DND-41 (cell line): Measurements from ENCODE around the gene RAPGEF1.

Experiments used
- ATAC-seq: fragments of 200-7000 bp; cut with Tn5 transposase; 3 replicates; pipeline ENCODE4 v1.9.1; 2021; ENCODE audit warnings: low read depth; ENCODE audit not compliant: insufficient read depth
- DNase-seq: peaks from one replicate; pipeline ENCODE4 v3.0.0-alpha.2; 2020
- H2AFZ ChIP-seq: 2 replicates; pipeline ENCODE4 v1.6.0; 2012; ENCODE audit warnings: low read depth, low read length
- H3K27ac ChIP-seq: 2 replicates; pipeline ENCODE4 v1.5.1; 2012; ENCODE audit warnings: low read length, inconsistent platforms
- H3K27me3 ChIP-seq: fragments of 200-600 bp; sonication (generic); 2 replicates; pipeline ENCODE4 v1.6.0; 2012; ENCODE audit warnings: low read length, mild to moderate bottlenecking, inconsistent platforms; ENCODE audit not compliant: insufficient read depth, poor library complexity
- H3K36me3 ChIP-seq: 2 replicates; pipeline ENCODE4 v1.5.1; 2012; ENCODE audit warnings: low read length, inconsistent platforms; ENCODE audit not compliant: insufficient read depth
- H3K4me1 ChIP-seq: 2 replicates; pipeline ENCODE4 v1.5.1; 2012; ENCODE audit warnings: mild to moderate bottlenecking, low read length; ENCODE audit not compliant: insufficient read depth
- H3K4me2 ChIP-seq: 2 replicates; pipeline ENCODE4 v1.6.0; 2012; ENCODE audit warnings: mild to moderate bottlenecking, moderate library complexity, low read length, inconsistent platforms; ENCODE audit not compliant: insufficient read depth
- H3K4me3 ChIP-seq, 2 experiments: fragments of 200-600 bp in 1 of 2; shearing (Covaris generic) in 1 of 2; 2 replicates each; pipeline ENCODE4 v1.5.1; 2012 to 2016; ENCODE audit warnings: inconsistent platforms in 2 of 2, low read length in 2 of 2, mild to moderate bottlenecking in 2 of 2, low read depth in 1 of 2, moderate library complexity in 1 of 2
- H3K79me2 ChIP-seq: 2 replicates; pipeline ENCODE4 v1.6.0; 2012; ENCODE audit warnings: low read length, inconsistent platforms; ENCODE audit not compliant: insufficient read depth
- H3K9ac ChIP-seq: 2 replicates; pipeline ENCODE4 v1.6.0; 2012; ENCODE audit warnings: low read depth, mild to moderate bottlenecking, inconsistent platforms, low read length, moderate library complexity
- H3K9me3 ChIP-seq: 2 replicates; pipeline ENCODE4 v1.5.1; 2012; ENCODE audit warnings: low read length, moderate library complexity, mild to moderate bottlenecking, inconsistent platforms; ENCODE audit not compliant: insufficient read depth, severe bottlenecking
- H4K20me1 ChIP-seq: 2 replicates; pipeline ENCODE4 v1.6.0; 2012; ENCODE audit warnings: low read length; ENCODE audit not compliant: insufficient read depth
- EZH2 ChIP-seq: IDR thresholded peaks from 3 replicates; pipeline ENCODE4 v1.6.1; 2012; ENCODE audit warnings: borderline replicate concordance, low read depth, mild to moderate bottlenecking, moderate library complexity, low read length, inconsistent platforms; ENCODE audit not compliant: severe bottlenecking
- TF ChIP-seq, protein P1 (sequence below): IDR thresholded peaks from 2 replicates; pipeline ENCODE4 v1.5.1; 2012; ENCODE audit warnings: borderline replicate concordance, low read length, moderate library complexity, mild to moderate bottlenecking; ENCODE audit not compliant: poor library complexity, severe bottlenecking; ENCODE audit errors: extremely low read depth

Gene RAPGEF1

DNA sequence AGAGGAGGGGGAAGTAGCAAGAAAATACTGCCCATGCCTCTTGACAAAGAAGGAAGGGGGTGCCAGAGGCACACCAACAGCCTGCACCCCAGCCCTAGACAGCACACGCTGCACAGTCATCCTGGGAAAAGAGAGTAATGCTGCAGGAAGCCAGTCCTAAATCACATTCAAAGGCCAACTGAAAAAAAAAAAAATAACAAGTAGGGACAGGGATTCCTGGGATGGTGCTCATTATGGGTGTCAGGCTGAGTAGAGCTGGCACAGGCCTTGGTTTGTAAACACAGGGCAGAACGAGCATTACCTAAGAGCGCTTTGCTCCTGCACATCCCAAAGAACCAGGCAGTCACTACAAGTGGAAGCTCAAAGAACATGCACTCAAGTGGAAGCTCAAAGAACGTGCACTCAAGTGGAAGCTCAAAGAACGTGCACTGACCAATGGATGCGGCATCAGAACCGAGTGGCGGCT is 7.8 kb downstream of the RAPGEF1 start:
- peaks cover 6% of the 10 kb centered on the region; the same call in 1 of the 2 replicates for H3K36me3 ChIP-seq
- TF ChIP-seq, protein P1, sequence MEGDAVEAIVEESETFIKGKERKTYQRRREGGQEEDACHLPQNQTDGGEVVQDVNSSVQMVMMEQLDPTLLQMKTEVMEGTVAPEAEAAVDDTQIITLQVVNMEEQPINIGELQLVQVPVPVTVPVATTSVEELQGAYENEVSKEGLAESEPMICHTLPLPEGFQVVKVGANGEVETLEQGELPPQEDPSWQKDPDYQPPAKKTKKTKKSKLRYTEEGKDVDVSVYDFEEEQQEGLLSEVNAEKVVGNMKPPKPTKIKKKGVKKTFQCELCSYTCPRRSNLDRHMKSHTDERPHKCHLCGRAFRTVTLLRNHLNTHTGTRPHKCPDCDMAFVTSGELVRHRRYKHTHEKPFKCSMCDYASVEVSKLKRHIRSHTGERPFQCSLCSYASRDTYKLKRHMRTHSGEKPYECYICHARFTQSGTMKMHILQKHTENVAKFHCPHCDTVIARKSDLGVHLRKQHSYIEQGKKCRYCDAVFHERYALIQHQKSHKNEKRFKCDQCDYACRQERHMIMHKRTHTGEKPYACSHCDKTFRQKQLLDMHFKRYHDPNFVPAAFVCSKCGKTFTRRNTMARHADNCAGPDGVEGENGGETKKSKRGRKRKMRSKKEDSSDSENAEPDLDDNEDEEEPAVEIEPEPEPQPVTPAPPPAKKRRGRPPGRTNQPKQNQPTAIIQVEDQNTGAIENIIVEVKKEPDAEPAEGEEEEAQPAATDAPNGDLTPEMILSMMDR = no peak
- TF ChIP-seq EZH2 = no peak
- H3K9me3 ChIP-seq = no peaks in the 10 kb centered on the region
- no peak overlapping the region for H3K4me3 ChIP-seq
- no peaks in the 10 kb centered on the region for H3K27me3 ChIP-seq
- H3K79me2 ChIP-seq = peaks cover 84% of the 10 kb centered on the region
- no peak overlapping the region for H2AFZ ChIP-seq
- DNase-seq (no peak), ATAC-seq (no peak)
- H3K27ac ChIP-seq = no peak overlapping the region
- H3K9ac ChIP-seq = no peak overlapping the region
- H3K4me1 ChIP-seq = peaks cover 90% of the 10 kb centered on the region
- H4K20me1 ChIP-seq = peaks cover 89% of the 10 kb centered on the region
- H3K4me2 ChIP-seq = no peak overlapping the region

GRCh38 chr9:131731644-131732043 is 8.2 kb downstream of the RAPGEF1 start:
- no peak overlapping the region for H3K4me3 ChIP-seq
- DNase-seq = peak; percentile 50
- no peaks in the 10 kb centered on the region for H3K9me3 ChIP-seq

GRCh38 chr9:131731237-131731636 is 8.6 kb downstream of the RAPGEF1 start:
- DNase-seq (no peak), ATAC-seq (no peak)
- peaks cover 82% of the 10 kb centered on the region for H3K4me1 ChIP-seq
- peaks cover 84% of the 10 kb centered on the region for H3K79me2 ChIP-seq
- H4K20me1 ChIP-seq = peaks cover 80% of the 10 kb centered on the region
- no peak overlapping the region for H3K9ac ChIP-seq
- no peak overlapping the region; the same call in 1 of the 2 replicates for H3K27ac ChIP-seq
- H3K27me3 ChIP-seq = no peaks in the 10 kb centered on the region
- peaks cover 6% of the 10 kb centered on the region; the same call in 1 of the 2 replicates for H3K36me3 ChIP-seq
- H3K4me2 ChIP-seq = no peak overlapping the region
- H3K9me3 ChIP-seq = no peaks in the 10 kb centered on the region
- no peak overlapping the region for H3K4me3 ChIP-seq
- H2AFZ ChIP-seq = no peak overlapping the region
- no peak for TF ChIP-seq EZH2
- TF ChIP-seq, protein P1 = no peak

More at GRCh38 chr9:131731644-131732043, 8.2 kb downstream of the RAPGEF1 start:
- Histone ChIP-seq H3K4me2 (no peak overlapping the region), H3K9ac (no peak overlapping the region), H4K20me1 (peaks cover 85% of the 10 kb centered on the region), H3K27ac (no peak overlapping the region; the same call in 1 of the 2 replicates), H3K27me3 (no peaks in the 10 kb centered on the region), H3K4me1 (peaks cover 86% of the 10 kb centered on the region), H2AFZ (no peak overlapping the region), H3K36me3 (peaks cover 6% of the 10 kb centered on the region; the same call in 1 of the 2 replicates), H3K79me2 (peaks cover 84% of the 10 kb centered on the region)
- no peak for TF ChIP-seq EZH2
- TF ChIP-seq, protein P1 = no peak
- ATAC-seq = peak; percentile 21
